Colon (tissue), 2 donors: ENCODE measurements around the gene ANO3.

Experiments used
- FAIRE-seq: peaks from 2 replicates; lab custom pipeline; 2012; peaks lifted over from hg19 to GRCh38; lab: Jason Lieb, UNC
- donor health status: control.
- donor health status: control.

Gene ANO3

DNA sequence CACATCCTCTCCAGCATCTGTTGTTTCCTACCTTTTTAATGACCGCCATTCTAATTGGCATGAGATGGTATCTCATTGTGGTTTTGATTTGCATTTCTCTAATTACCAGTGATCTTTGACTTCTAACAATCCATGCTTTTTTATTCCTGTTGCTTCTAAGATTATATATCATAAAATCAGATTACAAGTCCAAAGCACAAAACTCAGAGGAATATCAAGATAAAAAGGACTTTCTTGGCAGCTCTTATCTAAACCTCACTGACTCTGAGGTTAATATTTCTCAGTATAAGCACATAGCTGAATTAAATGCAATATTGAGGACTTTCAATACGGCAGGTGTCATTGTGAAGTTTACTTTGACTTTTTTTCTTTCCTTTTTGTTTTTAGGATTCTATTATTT lies 378.6 kb downstream of the ANO3 start:
- FAIRE-seq, result no peak

DNA sequence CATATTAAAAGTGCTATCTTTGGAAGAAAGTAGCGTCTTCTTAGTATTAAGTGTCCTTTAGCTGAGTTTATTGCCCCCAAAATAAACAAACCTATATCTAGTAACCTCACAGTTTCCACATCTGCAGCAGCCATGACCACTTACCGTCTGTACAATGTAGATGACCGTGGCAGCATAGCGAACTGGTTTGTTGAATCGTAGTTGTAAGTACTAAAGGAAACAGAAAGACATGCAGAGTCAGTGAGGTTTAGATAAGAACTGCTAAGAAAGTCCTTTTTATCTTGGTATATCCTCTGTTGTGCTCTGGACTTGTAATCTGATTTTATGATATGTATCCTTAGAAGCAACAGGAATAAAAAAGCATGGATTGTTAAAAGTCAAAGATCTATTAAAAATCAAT lies 380.6 kb downstream of the ANO3 start:
- no peak for FAIRE-seq
